NCI-H1105 (cell line): ENCODE data around the gene LYPD4.
"Not testable (repeated sequence)": the region's sequence is repeated elsewhere in the genome, so short reads cannot be mapped to it uniquely, and the experiment has no call there.

Experiments
- DNase-seq: peaks from one replicate; lab custom pipeline; 2025; lab: John Stamatoyannopoulos, UW

The LYPD4 gene

GRCh38 chr19:41844601-41845000 is at the start of gene LYPD4:
Gene LYPD4 (minus strand): TSS chr19:41844683. CDS start chr19:41839285, 5,398 bp downstream.
- no peak for DNase-seq

GRCh38 chr19:41893899-41894298 is 49.4 kb upstream of the LYPD4 start:
- DNase-seq, result no peak

- DNase-seq, result no peak
Observed at GRCh38 chr19:41892173-41892902, 47.9 kb upstream of the LYPD4 start.

GRCh38 chr19:41890936-41891335 is 46.5 kb upstream of the LYPD4 start:
- no peak for DNase-seq

GRCh38 chr19:41889896-41890295 is 45.4 kb upstream of the LYPD4 start:
- DNase-seq, result no peak

GRCh38 chr19:41888926-41889325 is 44.4 kb upstream of the LYPD4 start:
- no peak for DNase-seq

- no peak for DNase-seq
Observed at GRCh38 chr19:41887711-41888382, 43.4 kb upstream of the LYPD4 start.

- DNase-seq, result no peak
Observed at GRCh38 chr19:41886761-41887710, 42.6 kb upstream of the LYPD4 start.

GRCh38 chr19:41883821-41884733 is 39.6 kb upstream of the LYPD4 start:
- peak; percentile 97 for DNase-seq

- DNase-seq, result no peak
Observed at GRCh38 chr19:41883463-41883820, 39.0 kb upstream of the LYPD4 start.

GRCh38 chr19:41882568-41883462 is 38.3 kb upstream of the LYPD4 start, which contains the start of gene ARHGEF1:
Gene ARHGEF1 (plus strand): TSS chr19:41883184. CDS start chr19:41888083, 4,899 bp downstream.
- DNase-seq, result no peak

GRCh38 chr19:41880329-41880708 is 35.8 kb upstream of the LYPD4 start:
- no peak for DNase-seq

GRCh38 chr19:41879670-41880328 is 35.3 kb upstream of the LYPD4 start:
- DNase-seq, result no peak

- DNase-seq, result no peak
Observed at GRCh38 chr19:41879080-41879479, 34.6 kb upstream of the LYPD4 start.

GRCh38 chr19:41877916-41878905 is 33.7 kb upstream of the LYPD4 start:
- no peak for DNase-seq

- no peak for DNase-seq
Observed at GRCh38 chr19:41876847-41877832, 32.7 kb upstream of the LYPD4 start, which contains the start of gene CD79A. Gene CD79A (plus strand): TSS chr19:41877279. CDS start chr19:41877305, 26 bp downstream.

- not testable (repeated sequence) for DNase-seq
Observed at GRCh38 chr19:41875973-41876372, 31.5 kb upstream of the LYPD4 start.
